ENCODE results near the gene MYADML2.
"Not testable (repeated sequence)": the region's sequence is repeated elsewhere in the genome, so short reads cannot be mapped to it uniquely, and the experiment has no call there.

Gene MYADML2

DNA sequence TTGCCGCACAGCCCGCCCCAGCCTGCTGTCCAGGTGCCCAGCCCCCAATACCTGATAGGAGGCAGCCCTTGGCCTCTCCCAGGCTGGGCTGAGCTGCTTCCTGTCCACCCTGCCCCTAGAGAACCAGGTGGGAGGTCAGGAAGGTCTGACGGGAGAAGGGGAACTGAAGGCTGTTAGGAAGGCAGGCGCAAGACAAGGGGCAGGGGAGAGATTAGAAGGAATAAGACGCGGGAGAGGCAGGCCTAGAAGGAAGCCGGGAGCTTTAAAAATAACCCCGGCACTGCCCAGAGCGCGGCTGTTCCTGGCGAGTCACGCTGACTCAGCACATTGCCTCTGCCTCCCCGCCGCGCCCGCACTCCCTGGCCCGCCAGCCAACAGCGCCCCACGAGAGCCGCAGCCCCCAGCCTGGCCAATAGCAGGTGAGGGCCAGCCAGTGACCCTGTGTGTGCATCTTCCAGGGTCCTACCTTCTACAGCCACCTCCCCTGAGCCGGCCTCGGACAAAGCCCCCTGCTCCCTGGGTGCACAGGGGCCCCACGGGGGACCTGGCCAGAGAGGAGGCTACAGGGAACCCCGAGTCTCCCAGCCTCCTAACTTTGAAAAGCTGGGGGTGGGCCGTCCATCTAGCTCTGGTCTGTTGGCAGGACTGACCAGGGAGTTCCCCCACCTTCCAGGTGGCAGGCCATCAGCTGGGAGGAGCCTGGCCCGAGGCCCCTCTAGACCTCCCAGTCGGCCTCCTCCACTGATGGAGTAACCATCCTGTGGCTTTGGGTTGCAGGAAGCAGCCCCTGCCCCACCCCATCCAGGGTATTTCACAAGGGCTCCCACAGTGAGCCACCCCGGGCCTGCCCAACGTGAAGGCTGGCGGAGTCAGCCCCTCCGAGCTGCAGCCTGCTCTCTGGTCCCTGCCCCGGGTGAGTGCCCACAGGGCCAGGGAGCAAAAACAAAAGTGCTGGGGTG, 23.5 kb downstream of the MYADML2 start:
- no peak for DNase-seq

DNA sequence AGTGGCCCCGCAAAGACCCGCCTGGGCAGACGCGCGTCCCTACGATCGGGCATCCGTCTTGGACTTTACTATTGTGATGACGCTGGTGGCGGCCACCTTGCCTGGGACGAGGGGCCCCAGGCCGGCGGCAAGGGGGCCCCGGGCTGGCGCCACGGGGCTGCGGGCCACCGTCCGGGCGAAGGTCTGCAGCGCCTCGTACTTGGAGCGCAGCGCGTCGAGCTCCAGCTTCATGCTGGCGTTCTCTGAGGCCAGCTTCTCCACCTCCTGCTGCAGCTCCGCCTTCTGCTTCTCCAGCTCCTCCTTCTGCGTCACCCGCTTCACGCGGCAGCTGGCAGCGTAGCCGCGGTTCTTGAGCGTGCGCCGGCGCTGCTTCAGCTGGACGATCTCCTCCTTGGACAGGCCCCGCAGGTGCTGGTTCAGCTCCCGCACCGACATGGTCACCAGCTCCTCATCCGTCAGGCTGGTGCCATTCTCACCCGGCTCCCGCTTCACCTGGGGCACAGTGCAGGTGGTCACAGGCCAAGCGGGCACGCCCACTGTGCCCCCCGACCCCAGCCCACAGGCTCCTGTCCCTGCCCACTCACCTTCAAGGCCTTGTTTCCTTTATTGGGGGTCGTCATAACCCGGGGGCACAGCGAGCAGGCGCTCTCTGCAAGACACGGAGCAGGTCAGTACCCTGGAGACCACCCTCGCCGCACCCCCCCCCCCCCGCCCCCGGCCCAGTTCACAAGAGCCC, 24.3 kb downstream of the MYADML2 start:
- DNase-seq = no peak

DNA sequence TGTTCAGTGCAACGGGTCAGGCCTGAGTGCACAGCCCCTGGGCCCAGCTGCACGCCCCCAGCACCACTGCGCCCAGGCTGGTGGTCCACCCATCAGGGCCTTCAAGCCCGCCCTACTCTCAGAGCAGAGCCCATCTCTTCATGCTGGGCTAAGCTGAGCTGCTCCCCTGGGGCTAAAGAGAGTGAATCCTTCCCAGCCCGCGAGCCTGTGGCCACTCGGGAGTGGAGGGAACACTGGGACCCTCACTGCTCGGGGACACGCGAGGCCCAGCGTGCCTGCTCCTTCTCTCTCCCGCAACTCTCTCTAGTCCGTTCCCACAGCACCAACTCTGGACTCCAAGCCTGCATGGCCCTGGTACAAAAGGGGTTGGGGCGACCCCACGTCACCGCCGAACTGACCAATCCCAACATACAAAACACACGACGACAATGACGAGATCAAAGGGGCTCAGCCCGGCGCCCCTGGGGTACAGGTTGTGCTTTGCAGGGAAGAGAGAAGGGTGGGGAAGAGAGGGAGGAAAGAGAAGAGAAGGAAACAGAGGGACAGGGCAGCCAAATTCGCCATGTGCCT, 25.0 kb downstream of the MYADML2 start:
- no peak for DNase-seq

DNA sequence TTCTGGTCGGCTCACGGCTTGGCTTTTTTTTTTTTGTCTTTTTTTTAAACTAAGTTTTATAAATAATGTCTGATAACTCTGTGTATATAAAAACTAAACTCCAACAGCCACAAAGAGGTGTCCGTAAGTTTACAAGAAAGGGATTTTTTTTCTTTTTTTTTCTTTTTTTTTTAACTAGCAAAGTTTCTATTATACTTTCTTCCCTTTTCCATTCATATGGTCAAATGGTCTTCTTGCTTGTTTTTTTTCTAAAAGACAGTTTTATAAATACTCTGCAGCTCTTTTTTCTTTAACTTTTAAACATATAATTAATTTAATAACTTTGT, 25.5 kb downstream of the MYADML2 start:
- no peak for DNase-seq

DNA sequence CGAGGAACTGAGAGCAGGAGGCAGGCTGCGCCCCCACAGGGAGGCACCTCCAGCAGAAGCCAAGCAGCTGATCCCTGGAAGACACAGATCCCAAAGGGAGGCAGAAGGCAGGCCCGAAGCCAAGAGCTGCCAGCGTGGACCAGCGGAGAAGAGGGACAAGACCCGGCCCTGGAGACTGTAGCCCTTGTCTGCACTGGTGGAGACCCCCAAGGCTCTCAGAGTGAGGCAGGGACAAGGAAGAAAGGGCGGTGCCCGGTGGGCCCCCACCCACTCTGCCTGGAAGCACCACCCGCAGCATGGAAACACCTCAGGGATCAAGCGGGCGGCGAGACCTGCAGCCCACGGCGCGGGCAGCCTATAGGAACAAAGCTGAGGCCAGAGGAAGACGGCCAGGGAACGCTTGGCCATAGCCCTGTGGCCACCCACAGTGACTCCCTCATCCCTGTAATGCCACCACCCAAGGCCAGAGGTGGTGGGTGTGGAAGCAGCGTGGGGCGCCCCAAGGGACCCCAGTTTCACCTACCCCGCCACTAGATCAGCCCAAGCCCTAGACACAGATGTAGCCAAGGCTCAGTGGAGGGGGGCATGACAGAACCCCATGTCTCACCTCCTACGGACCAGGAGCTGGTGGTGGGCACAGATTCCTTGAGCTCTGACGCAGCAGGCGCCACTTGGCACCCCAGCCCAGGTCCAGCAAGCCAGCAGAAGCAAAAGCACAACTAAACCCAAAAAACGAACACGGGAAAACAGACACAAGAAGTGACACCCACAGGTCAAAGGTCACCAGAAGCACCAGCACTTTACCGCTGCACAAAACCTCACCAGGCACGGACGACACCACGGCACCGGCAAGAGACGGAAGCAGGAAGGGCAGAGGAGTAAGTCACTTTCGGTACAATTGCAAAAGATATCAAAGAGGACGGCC, 26.2 kb downstream of the MYADML2 start:
- no peak for DNase-seq

DNA sequence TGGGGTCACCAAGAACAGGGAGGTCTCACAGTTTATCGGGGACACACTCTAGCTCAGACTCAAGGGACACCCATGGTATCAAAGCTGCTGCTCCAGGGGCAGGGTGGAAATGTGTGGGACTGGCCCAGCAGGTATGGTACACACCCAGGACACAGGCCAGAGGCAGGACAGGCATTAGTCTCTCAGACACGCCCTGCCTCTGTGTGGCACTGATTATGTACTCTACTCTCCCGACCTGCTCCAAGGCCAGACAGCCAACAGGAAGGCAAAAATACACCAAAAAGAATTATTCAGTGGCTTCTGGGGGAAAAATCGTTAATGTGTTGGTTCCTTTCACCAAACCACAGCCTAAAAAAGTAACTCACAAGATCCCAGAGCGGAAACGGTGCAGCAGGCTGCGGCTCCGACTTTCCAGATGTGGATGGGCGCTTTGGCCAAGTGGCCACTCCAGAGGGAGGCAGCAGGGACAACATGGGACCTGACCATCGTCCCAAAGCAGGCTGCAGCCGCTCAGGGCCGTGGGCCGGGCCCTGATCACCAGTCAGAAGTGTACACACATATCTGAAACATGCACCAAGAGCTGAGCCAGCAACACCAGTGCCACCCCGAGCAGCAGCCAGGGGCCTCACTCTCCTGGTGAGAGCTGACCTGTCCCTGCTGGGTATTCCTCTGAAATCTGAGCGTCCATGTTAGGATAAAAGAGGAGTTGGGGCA, 28.0 kb downstream of the MYADML2 start:
- no peak for DNase-seq

DNA sequence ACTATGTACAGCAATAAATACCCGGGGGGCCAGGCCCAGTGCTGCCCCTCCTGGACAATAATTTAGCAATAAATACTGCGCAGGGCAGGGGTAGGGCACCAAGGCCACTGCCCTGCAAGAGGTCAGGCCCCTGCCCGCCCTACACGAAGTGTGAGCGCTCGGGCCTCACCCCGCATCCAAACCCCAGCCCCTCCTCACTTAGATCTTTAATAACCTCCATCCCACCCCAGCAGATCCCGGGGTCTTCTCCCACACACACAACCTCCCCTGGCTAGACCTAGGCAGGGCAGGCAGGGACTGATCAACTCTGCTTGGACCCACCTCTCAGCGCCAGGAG, 28.7 kb downstream of the MYADML2 start:
- not testable (repeated sequence) for DNase-seq

DNA sequence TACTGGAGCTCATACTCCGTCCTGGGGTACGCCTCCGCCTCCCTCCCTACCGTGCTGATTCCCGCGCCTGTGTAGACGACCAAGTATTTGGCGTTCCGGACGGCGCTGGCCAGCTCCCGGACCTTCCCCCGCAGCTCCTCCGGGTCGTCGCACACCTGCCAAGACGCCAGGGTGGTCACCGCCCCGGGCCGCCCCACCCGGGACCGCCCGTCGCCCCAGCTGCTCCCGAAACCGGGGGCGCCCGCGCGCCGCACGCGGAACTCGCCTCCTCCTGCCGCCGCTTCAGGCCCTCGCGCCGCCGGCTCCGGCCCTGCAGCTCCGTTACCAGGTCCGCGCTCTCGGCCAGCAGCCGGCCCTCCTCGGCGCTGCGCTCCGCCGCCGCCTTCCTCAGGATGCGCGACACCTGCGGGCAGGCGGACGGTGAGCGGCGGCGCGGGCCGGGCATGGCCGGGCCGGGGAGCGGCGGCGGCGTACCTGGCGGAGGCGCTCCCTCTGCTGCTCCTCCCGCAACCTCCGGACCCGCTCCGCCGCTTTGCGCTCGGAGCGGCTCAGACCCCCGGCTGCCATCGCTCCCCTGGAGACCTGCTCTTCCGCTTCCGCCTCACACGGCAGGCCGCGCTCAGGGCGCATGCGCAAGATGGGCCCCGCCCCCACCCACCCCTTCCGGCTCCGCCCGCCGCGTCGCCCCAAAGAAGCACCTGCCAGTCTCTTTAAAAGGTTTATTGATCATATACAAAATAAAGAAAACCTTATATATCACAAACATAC, 29.3 kb downstream of the MYADML2 start, which contains the start of gene SIRT7:
TSS of gene SIRT7 (minus strand) at position 612 of the 768 bp plus-strand sequence. CDS start at position 567, 45 bp downstream.
- DNase-seq = peak; percentile 60 to 75

DNA sequence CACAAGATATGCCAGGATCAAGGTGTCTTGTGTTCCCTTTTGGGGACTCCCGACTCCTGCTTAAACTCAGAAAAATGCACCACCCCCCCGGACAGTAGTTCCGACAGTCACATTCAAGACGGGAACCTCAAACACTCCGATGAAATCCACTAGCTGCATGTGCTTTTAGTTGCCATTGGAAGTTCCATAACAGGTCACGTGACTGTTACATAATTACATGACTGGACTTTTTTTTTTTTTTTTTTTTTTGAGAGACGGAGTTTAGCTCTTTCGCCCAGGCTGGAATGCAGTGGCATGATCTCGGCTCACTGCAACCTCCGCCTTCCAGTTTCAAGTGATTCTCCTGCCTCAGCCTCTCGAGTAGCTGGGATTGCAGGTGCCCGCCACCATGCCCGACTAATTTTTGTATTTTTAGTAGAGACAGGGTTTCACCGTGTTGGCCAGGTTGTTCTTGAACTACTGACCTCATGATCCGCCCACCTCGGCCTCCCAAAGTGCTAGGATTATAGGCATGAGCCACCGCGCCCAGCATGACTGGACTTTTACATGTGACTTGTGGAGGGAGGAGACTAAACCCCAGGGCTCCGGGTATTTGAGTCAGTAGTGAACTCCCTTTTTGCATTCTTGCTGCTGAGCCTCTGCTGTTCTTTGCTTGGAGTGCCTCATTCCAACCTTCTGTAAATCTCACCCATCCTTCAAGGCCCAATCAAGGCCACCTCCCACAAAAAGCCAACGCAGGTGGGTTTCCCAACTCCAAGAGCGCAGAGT, 30.6 kb downstream of the MYADML2 start:
- no peak for DNase-seq

DNA sequence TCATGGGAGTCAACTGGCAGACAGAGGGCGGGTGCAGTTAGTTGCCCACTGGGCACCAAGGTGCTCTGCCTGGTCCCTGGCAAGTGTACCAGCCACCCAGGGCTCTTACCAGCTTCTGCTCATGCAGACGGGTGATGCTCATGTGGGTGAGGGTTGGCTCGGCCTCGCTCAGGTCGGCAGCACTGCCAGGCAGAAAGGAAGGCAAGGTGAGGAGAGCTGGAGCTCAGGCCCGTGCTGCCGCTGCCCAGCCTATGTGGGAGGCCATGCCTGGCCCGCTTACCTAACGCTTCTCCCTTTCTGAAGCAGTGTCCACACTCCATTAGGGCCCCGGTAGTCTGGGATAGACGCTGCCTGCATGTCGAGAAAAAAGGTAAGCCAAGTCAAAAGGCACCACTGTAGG, 31.7 kb downstream of the MYADML2 start:
- no peak for DNase-seq

DNA sequence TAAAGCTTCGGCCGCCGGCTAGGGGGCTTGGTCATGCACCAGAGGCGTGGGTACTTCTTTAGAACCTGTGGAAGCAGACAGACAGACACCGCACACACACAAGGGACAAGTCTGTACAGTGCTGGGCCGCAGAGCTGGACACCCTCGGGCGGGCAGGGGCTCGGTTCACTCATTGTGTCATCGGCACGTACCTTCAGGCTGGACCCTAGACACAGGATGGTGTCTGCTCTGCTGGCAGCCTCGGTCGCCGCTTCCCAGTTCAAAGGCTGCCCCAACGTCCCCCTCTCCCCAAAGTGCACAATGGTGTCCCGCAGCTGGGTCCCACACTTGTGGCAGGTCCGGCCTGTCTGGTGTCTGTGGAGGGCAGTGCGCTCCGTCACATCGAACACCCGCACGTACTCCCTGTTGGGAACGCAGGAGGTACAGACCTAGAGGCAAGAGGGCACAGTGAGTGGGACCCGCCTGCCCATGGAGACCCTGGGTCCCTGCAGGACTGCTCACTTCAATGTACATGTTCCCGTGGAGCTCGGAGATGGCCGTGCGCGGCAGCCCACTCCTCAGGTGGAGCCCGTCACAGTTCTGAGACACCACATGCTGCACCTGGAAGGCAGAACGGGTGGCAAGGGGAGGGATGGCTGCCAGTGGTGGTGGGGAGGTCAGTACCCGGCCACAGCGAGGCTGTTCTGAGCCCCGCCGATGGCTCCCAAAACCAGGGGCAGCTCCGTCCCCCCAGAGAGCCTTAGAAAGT, 32.8 kb downstream of the MYADML2 start:
- no peak for DNase-seq

DNA sequence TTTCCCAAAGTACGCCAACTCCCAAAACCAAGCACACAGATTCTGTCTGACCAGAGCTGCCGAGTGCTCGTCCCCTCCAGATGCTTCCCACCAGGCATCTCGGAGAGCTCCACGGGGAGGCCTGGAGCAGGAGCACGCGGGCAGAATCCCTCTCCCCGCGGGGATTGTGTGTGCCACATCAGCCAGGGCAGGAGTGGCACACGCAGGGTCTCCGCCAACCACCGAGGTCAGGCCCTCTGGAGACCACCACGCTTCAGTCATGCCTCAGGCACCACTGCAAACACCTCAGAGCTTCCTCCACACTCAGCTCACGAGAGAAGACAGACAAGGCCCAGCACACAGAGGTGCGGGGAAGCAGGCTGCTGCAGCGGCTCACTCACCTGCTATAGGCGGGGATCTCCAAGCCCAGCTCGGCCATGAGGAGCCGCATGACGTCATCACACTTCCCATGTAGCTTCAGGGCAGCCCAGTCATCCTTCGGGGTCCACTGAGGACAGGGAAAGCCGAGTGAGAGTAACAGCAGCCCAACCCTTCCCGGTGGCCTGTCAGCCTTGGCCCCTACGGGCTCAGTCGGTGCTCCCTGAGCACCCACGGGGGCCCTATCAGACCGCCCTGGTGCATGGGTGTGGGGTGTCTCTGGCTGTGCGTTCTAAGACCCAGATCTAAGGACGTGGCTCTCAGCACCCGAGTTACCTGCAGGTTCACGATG, 33.5 kb downstream of the MYADML2 start:
- DNase-seq = no peak

DNA sequence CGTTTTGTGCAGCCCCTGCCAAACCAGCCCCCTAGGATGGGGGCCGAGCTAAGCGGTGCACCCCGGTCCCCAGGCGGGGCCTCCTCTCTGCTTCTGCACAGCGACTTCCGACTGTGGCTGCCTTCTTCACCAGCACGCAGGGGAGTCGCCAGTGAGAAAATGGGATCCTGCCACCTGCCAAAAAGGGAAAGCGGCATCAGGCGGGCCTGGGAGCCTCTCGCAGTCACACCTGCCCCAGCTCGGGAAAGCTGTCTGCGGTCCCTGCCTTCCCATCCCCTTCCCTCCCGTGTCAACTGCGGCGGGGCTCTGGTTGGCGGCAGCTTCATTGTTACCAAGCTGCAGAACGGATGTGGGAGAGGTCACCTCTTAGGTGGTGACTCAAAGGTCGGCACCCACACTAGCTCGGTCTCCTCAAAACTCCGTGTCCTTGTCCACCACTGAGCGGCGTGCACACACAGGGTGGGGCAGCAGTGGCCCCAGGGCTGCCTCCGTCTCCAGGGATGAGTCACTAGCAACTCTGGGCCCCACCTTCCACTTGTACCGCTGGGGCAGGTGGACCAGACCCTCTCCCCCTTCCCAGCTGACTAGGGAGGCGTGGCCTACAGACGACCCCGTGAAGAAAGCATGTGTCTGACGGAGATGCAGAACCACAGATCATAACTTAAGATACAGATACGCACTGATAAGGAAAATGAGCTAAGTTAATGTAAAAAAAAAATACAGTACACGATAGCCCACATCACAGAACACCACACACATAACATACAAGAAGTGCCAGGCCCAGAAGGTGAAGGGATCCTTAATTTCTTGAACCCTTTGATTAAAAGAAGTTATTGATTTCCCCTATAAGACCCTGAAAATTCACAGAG, 34.4 kb downstream of the MYADML2 start:
- DNase-seq = no peak

DNA sequence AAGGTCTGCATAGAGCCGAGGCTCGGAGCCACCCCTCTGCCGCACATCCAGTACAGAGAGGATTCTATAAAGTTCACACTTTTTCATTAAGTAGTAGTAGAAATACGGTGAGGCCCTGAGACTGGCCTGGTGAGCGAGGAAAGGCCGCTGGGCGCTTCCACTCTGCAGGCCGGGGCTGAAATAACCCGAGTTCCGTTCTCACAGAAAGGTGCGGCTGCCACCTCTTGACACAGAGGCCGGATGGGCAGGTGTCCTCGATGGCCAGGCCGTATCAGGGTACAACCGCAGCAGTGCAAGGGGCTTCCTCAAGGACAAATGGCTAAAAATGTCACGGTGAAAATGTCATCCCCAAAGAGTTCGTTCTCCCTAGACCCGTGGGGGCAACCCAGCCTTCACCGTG, 35.1 kb downstream of the MYADML2 start:
- DNase-seq = no peak

DNA sequence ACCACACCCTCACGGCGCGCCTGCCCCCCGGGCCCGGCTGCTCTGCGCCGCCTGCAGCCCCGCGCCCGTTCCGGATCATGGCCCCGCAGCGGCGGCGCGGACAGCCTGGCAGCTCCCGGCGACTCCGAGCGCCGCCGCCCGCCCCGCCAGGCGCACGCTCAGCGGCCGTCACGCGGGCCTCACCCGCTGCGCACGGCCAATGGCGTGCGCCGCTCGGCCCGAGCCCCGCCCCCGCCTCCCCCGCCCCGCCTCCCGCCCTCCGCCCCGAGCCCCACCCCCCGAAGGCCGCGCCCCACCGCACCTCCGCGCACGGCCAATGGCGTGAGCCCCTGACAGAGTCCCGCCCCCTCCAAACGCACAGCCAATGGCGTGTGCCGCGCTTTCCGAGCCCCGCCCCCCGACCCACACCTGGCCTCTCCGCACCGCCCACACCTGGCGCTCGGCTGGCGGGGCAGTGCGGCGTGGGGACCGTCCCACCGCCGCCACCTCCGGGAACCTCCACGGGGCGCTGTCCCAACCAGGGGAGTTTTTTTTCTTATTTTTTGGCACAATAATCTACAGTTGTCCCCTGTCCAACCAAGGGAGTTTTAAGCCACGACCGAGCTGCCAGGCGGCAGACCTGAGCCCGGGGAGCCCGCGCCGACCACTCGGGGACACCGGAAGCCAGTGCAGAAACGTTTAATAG, 35.6 kb downstream of the MYADML2 start, which contains the start of gene PCYT2:
TSS of gene PCYT2 (minus strand) at position 123 of the 685 bp plus-strand sequence. CDS start at position 79, 44 bp downstream.
- DNase-seq = peak; percentile 83 to 92

DNA sequence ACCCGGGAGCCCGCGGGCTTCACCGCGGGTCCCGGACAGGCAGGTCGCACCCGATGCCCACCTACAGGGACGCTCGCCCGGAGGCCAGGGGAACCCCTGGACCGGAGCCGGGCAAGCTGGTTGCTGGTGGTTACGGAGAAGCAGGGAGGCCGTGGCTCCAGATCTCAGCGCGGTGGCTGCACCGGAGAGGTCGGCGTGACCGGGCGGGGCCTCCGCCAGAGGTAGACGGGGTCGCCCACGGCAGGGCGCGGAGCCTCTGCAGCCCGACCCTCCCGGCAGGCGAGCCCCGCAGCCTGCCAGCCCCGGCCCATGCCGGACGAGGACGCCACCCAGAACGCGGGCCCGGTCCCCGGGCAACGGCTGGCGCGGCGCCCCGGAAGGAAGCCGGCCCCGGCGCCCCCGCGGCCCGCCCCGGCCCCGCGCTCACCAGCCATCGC, 36.2 kb downstream of the MYADML2 start:
- DNase-seq = no peak
